ENCODE data around the gene G2E3. TPM values are rescaled to one million over a fixed set of nuclear protein-coding genes. Genes with fewer than 3 reads are reported as not detected.
A peak's percentile ranks its signal among the peaks of the same experiment; 100 is the strongest.

The G2E3 gene, protein sequence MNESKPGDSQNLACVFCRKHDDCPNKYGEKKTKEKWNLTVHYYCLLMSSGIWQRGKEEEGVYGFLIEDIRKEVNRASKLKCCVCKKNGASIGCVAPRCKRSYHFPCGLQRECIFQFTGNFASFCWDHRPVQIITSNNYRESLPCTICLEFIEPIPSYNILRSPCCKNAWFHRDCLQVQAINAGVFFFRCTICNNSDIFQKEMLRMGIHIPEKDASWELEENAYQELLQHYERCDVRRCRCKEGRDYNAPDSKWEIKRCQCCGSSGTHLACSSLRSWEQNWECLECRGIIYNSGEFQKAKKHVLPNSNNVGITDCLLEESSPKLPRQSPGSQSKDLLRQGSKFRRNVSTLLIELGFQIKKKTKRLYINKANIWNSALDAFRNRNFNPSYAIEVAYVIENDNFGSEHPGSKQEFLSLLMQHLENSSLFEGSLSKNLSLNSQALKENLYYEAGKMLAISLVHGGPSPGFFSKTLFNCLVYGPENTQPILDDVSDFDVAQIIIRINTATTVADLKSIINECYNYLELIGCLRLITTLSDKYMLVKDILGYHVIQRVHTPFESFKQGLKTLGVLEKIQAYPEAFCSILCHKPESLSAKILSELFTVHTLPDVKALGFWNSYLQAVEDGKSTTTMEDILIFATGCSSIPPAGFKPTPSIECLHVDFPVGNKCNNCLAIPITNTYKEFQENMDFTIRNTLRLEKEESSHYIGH
- 7.6 TPM for total RNA-seq
- long read RNA-seq, full-length matches to known transcripts = 7 of 7 reads
- long read RNA-seq, partial matches to known transcripts = 0 of 7 reads
- long read RNA-seq, other reads (novel, unspliced or antisense) = 0 of 7 reads

DNA sequence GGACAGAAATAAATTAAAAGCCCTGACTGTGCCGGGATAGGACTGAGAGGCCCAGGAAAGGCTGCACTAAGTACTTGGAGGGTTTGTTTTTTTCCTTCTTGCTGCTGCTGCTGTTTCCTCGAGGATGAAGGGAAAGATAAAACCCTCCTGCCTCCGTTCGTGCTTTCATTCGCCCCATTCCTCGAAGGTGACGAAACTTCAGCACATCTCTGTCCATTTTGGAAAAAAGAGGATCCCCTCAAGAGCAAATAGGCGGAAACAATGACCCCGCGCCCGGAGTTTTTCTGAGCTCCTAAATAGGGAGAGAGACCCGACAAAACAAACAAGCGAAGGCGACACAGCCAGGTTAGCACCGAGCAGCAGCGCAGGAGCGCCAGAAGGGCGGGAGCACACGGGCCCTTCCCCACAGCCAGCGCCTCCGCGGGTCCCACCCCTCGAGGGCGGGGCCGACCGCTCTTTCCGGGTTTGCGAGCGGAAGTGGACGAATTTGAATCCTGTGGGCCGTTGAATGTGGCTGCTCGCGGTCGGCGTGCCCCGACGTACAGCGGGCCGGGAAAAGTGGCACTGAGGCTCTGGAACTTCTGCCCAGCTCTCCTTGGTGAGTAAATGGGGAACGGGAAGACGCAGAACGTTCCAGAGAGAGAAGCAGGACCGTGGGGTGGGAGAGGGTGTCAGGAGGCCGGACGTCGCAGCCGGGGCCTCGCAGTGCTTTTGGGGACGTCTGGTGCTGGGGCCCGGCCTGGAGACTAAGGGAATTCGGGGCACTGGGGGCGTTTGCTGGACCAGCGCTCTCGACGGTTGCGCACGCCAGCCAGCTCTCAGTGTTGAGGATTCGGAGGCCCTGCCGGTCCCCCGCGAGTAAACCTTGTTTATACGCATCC, at the start of gene G2E3:
Gene G2E3 (plus strand): TSS at position 484 of the 881 bp plus-strand sequence. CDS start 21,922 bp downstream, outside the sequence.
- Histone ChIP-seq H3K9me3 (replicated peaks) (no peaks in the 10 kb centered on the region), H3K4me3 (peak within 1 kb of the TSS; percentile 81), H3K27me3 (ENCODE audit: low read depth) (no peaks in the 10 kb centered on the region), H3K4me1 (peaks cover 31% of the 10 kb centered on the region), H3K36me3 (no peaks in the 10 kb centered on the region), H3K27ac (replicated peaks) (peak within 1 kb of the TSS; percentile 79)
- DNase-seq = peak; percentile 86
- intact Hi-C loops (cut with micrococcal nuclease) = no loop called here
- TF ChIP-seq, protein P1, sequence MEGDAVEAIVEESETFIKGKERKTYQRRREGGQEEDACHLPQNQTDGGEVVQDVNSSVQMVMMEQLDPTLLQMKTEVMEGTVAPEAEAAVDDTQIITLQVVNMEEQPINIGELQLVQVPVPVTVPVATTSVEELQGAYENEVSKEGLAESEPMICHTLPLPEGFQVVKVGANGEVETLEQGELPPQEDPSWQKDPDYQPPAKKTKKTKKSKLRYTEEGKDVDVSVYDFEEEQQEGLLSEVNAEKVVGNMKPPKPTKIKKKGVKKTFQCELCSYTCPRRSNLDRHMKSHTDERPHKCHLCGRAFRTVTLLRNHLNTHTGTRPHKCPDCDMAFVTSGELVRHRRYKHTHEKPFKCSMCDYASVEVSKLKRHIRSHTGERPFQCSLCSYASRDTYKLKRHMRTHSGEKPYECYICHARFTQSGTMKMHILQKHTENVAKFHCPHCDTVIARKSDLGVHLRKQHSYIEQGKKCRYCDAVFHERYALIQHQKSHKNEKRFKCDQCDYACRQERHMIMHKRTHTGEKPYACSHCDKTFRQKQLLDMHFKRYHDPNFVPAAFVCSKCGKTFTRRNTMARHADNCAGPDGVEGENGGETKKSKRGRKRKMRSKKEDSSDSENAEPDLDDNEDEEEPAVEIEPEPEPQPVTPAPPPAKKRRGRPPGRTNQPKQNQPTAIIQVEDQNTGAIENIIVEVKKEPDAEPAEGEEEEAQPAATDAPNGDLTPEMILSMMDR (IDR thresholded peaks at IDR 0.05; ENCODE audit: borderline replicate concordance) = no peak

DNA sequence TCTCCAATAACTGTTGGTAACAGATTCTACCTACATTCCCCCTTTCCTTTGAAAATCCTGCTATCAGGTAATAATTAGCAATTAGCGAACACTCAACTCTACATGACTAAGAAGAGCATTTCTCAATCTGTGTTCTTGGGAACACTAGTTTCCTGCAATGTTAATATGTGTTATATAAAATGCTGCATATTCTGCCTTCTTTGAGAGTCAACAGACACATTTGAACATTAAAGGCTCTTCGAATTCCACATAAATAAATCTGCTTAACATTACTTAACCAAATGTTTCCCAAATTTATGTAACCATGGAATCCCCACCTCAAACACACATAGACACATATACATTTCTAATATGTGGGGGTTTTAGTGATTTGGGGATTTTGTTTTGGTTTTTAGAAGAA, 41.2 kb upstream of the G2E3 start:
- Histone ChIP-seq H3K9me3 (replicated peaks) (no peaks in the 10 kb centered on the region), H3K36me3 (no peaks in the 10 kb centered on the region), H3K4me3 (no peak overlapping the region), H3K27ac (replicated peaks) (no peak overlapping the region), H3K27me3 (ENCODE audit: low read depth) (peaks cover 6% of the 10 kb centered on the region), H3K4me1 (no peaks in the 10 kb centered on the region)
- TF ChIP-seq, protein P1 (IDR thresholded peaks at IDR 0.05; ENCODE audit: borderline replicate concordance) = no peak
- intact Hi-C loops (cut with micrococcal nuclease) = no loop called here
- DNase-seq = no peak

DNA sequence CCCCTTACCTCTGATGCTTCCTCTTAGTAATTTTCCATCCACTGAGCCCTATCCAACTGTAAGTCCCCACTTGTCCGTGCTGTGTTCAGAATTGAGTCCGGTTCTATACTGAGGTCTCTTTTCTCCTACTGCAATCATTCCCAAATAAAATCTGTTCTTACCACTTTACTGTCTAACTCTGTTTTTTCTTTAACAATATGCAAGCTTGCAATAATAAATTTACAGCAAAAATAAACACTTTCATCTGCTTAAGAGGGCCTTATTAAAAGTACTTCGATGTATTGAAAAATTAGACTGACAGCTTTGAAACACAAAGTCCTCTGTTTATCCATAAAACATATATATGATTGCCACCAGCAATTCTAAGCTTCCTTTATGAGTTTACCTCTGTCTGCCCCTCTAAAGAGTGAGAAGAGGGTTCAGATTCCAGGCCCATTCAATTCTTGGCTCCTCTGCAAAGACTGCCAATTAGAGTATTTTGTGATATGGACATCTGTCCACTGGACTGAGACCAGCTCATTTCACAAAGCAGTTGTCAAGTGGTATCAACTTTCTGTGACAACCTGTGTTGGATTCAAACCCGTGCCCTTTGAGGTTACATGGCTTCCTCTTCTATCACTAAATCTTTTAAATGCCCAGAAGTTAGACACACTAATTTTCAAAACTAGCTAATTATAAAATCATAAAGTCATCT, 39.9 kb upstream of the G2E3 start:
- Histone ChIP-seq H3K4me3 (no peak overlapping the region), H3K9me3 (replicated peaks) (no peaks in the 10 kb centered on the region), H3K27me3 (ENCODE audit: low read depth) (peaks cover 6% of the 10 kb centered on the region), H3K36me3 (no peaks in the 10 kb centered on the region), H3K27ac (replicated peaks) (no peak overlapping the region), H3K4me1 (no peaks in the 10 kb centered on the region)
- intact Hi-C loops (cut with micrococcal nuclease) = no loop called here
- TF ChIP-seq, protein P1 (IDR thresholded peaks at IDR 0.05; ENCODE audit: borderline replicate concordance) = no peak
- DNase-seq = no peak

DNA sequence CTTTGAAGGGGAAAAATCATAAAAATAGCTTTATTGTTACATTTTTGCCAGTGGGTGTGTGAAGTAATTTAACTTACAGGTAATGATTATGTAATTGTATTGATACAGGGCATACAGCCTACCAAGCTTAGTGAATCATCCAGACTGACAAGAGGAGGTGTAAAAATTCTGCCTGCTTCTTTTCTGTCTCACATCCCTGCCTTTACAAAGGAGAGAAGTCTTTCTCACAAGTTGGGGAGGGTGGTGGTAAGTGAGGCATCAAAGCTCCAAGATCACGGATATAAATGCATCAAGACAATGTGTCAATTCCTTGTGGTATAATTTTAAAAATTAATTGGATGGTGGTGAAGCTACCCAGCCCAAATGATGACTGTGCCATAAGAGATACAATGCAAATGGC, 39.0 kb upstream of the G2E3 start:
- peaks cover 6% of the 10 kb centered on the region for H3K27me3 ChIP-seq (ENCODE audit: low read depth)
- TF ChIP-seq, protein P1 (IDR thresholded peaks at IDR 0.05; ENCODE audit: borderline replicate concordance) = no peak
- no peak for DNase-seq
- H3K27ac ChIP-seq (replicated peaks) = no peak overlapping the region
- H3K9me3 ChIP-seq (replicated peaks) = no peaks in the 10 kb centered on the region
- no peaks in the 10 kb centered on the region for H3K36me3 ChIP-seq
- no peak overlapping the region for H3K4me3 ChIP-seq
- intact Hi-C loops (cut with micrococcal nuclease) = loop anchor here (5.0 kb wide), 1 partner anchor 143 kb away; no protein-coding TSS in a partner anchor
- H3K4me1 ChIP-seq = no peaks in the 10 kb centered on the region

Measured in left ventricle myocardium inferior (tissue), 1 donor.